Measurements from ENCODE around the gene GAS2L2. TPM values are rescaled to one million over a fixed set of nuclear protein-coding genes. Genes with fewer than 3 reads are reported as not detected.

Gene GAS2L2
- total and polyA plus RNA-seq, 2 of the 8 experiments (the other 6 are each of a cell fraction or from before 2014, with no cell fraction given) = 0.09 to 0.13 TPM

GRCh38 chr17:35768797-35769196 lies 15.8 kb upstream of the GAS2L2 start:
- Histone ChIP-seq H3K27ac (ENCODE audit: low read depth, low read length) (no peak overlapping the region), H3K79me2 (ENCODE audit: control insufficient read depth in 1 of 2, insufficient read depth in 2 of 2, low read length in 2 of 2) (no peaks in the 10 kb centered on the region), H2BK15ac (ENCODE audit: low read length) (no peak overlapping the region), H2AFZ (ENCODE audit: low read length) (no peak overlapping the region), H3K4ac (replicated peaks; ENCODE audit: insufficient read length, low read depth, low read length) (no peak overlapping the region), H2BK120ac (replicated peaks; ENCODE audit: low read depth, low read length) (no peak overlapping the region), H3K36me3 (ENCODE audit: control insufficient read depth in 2 of 4, insufficient read depth in 4 of 4, low read length in 3 of 4) (no peaks in the 10 kb centered on the region), H3K9me3 (ENCODE audit: insufficient read depth in 2 of 2, low read depth in 1 of 2, low read length in 1 of 2) (no peaks in the 10 kb centered on the region; a peak in 1 of 4 replicates), H3K9ac (replicated peaks in 1 of 4; ENCODE audit: extremely low read depth in 1 of 4, low read depth in 3 of 4, low read length in 3 of 4) (no peak overlapping the region), H3K4me3 (ENCODE audit: extremely low read depth in 1 of 4, insufficient read depth in 2 of 4, low read depth in 3 of 4, low read length in 4 of 4) (no peak overlapping the region), H3K23ac (ENCODE audit: insufficient read length) (no peak overlapping the region), H2BK5ac (ENCODE audit: low read depth, low read length) (no peak overlapping the region), H3K4me1 (replicated peaks in 1 of 4; ENCODE audit: control insufficient read depth in 3 of 4, insufficient read depth in 4 of 4, low read length in 3 of 4) (peaks cover 5 to 24% (median 9%) of the 10 kb centered on the region in 4 experiments; a peak in 6 of 7 replicates), H4K8ac (ENCODE audit: extremely low read depth, insufficient read depth, low read length) (no peak overlapping the region), H2BK20ac (ENCODE audit: low read length) (no peak overlapping the region), H3K56ac (replicated peaks; ENCODE audit: insufficient read length, low read depth, low read length) (no peak overlapping the region), H3K4me2 (ENCODE audit: insufficient read depth in 1 of 2, low read depth in 2 of 2, low read length in 2 of 2) (no peak overlapping the region), H3K23me2 (ENCODE audit: low read depth, low read length) (no peaks in the 10 kb centered on the region), H2AK5ac (ENCODE audit: low read depth, low read length) (no peak overlapping the region), H4K91ac (replicated peaks; ENCODE audit: insufficient read length, low read length) (no peak overlapping the region), H2BK12ac (ENCODE audit: low read depth, low read length) (no peak overlapping the region), H3K27me3 (replicated peaks in 1 of 4; ENCODE audit: control insufficient read depth in 3 of 4, extremely low read depth in 1 of 4, insufficient read depth in 3 of 4, low read length in 3 of 4) (peaks cover 0 to 3% (median 1%) of the 10 kb centered on the region in 4 experiments; a peak in 3 of 7 replicates), H3K79me1 (ENCODE audit: low read depth, low read length) (no peaks in the 10 kb centered on the region), H4K20me1 (replicated peaks in 1 of 2; ENCODE audit: control insufficient read depth in 1 of 2, insufficient read depth in 2 of 2, low read length in 2 of 2) (no peaks in the 10 kb centered on the region), H3K18ac (ENCODE audit: extremely low read depth, low read length) (no peak overlapping the region), H3K14ac (ENCODE audit: insufficient read length) (no peak overlapping the region), H4K5ac (ENCODE audit: insufficient read length, low read depth, low read length) (no peak overlapping the region)
- 95% methylated on average over 2 of the region's 2 CpGs; no CpG with 5 or more reads in 1 of the 2 experiments for WGBS, 2 experiments (ENCODE audit: extremely low coverage in 1 of 2, insufficient coverage in 1 of 2, insufficient read length in 1 of 2, insufficient replicate concordance in 2 of 2, low coverage in 1 of 2, low lambda C conversion rate in 2 of 2, missing lambda C conversion rate in 1 of 2)
- POLR2A ChIA-PET (ENCODE audit: partially characterized antibody) = interaction anchor here (1.9 kb wide), 1 partner anchor 41 kb away, joined by 8 read pairs; the partner anchor contains the start of gene TAF15
- no peak for TF ChIP-seq JUND (IDR thresholded peaks at IDR 0.05; ENCODE audit: low read length)
- no peak for TF ChIP-seq NRF1 (IDR thresholded peaks at IDR 0.05; ENCODE audit: low read depth, low read length)
- TF ChIP-seq TAF1 (IDR thresholded peaks at IDR 0.05; ENCODE audit: low read depth, low read length) = no peak
- DNase-seq (ENCODE audit: low read depth in 1 of 2, low spot score in 2 of 2) (no peak), FAIRE-seq (no peak)
- CTCF ChIA-PET (ENCODE audit: partially characterized antibody) = interaction anchor here (1.1 to 13.0 kb wide), 6 partner anchors 13 to 52 kb away, joined by 3 to 247 read pairs (median 80); partner anchors contain the start of genes MMP28 and TAF15
